Coronary artery (tissue), 2 donors: ENCODE measurements around the gene GNA15.
A peak's percentile ranks its signal among the peaks of the same experiment; 100 is the strongest.

ENCODE experiments used
- DNase-seq: peaks from one replicate; pipeline ENCODE4 v3.0.0-alpha.2; 2017; ENCODE audit warnings: low spot score
- H3K27ac ChIP-seq, 2 donors: fragments of 200-600 bp; sonication (generic); one replicate each; pipeline ENCODE4 v1.5.1; 2016 to 2019
- H3K4me3 ChIP-seq: fragments of 200-600 bp; sonication (generic); 2 replicates; pipeline ENCODE4 v1.5.1; 2016; ENCODE audit warnings: mild to moderate bottlenecking, moderate library complexity
- TF ChIP-seq, protein P1 (sequence below): fragments of 200-600 bp; sonication (generic); IDR thresholded peaks from one replicate; pipeline ENCODE4 v1.5.1; 2019; ENCODE audit warnings: antibody characterized with exemption

The GNA15 gene

DNA sequence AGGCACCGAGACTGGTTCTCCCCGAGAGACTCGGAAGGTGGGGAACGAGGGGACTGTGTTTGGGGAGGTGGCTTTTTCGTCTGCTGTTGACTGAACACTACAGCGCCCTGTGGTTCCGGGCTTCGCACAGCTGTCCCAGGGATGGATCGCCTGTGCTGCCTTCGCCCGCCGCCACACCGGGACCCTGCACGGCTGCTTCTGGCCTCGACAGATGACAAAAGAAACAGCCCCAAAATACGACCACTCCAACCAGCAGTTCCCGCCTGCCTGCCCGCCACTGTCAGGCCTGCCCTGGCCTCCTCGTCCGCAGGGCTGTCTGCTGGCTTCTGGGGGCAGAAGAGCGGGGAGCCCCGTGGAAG lies 13.3 kb upstream of the GNA15 start:
- Histone ChIP-seq H3K4me3 (no peak overlapping the region), H3K27ac (no peak overlapping the region)
- no peak for DNase-seq
- TF ChIP-seq, protein P1, sequence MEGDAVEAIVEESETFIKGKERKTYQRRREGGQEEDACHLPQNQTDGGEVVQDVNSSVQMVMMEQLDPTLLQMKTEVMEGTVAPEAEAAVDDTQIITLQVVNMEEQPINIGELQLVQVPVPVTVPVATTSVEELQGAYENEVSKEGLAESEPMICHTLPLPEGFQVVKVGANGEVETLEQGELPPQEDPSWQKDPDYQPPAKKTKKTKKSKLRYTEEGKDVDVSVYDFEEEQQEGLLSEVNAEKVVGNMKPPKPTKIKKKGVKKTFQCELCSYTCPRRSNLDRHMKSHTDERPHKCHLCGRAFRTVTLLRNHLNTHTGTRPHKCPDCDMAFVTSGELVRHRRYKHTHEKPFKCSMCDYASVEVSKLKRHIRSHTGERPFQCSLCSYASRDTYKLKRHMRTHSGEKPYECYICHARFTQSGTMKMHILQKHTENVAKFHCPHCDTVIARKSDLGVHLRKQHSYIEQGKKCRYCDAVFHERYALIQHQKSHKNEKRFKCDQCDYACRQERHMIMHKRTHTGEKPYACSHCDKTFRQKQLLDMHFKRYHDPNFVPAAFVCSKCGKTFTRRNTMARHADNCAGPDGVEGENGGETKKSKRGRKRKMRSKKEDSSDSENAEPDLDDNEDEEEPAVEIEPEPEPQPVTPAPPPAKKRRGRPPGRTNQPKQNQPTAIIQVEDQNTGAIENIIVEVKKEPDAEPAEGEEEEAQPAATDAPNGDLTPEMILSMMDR, result no peak

DNA sequence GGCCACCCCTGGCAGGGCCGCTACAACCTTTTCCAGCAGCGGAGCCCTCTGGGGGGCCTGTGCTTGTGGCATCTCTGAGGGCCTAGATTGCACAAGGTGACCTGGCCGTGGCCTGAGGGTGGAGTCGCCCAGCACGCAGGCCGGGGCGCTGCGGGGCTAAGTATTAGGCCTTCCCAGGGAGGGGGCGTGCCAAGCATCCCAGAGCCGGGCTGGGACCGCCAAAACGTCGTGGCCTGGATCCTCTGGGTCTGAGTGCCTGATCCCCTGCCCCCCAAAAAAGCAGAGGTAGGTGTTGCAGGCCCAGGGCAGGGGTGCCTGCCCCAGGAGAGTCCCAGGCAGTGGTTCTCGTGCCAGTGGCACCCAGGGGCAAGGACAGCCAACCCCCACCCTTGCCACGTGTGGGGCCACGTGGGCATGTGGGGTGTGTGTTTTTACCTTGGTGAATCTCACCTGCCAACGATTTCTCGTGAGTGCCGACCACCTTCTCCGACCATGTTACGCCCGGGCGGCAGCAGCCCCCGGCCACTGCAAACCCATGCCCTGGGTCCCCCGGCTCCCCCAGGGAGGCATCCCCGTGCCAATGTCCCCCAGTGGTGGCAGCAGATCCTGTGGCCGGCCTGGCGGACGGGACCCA lies 12.6 kb upstream of the GNA15 start:
- TF ChIP-seq, protein P1, result no peak
- no peak for DNase-seq
- Histone ChIP-seq H3K27ac (no peak overlapping the region), H3K4me3 (no peak overlapping the region)

DNA sequence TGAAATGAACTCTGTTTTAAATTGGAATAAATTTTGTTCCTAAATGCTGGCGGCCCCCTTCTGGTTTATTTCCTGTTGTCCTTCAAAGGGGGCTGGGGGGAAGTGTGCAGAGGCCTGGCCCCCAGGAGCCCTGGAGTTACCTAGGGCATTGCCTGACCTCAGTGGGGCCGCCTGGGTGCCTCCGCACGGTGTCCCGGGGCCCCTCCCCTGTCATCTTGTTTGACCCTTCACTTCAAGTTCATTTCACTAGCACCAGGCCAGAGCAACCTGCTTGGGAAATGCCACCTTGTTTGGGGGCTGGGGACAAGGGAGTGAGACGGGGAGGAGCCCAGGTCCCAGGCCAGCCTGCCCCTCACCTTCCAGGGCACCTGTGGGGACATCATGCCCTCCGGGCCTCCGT lies 11.9 kb upstream of the GNA15 start:
- no peak for DNase-seq
- Histone ChIP-seq H3K4me3 (no peak overlapping the region), H3K27ac (no peak overlapping the region)
- TF ChIP-seq, protein P1, result no peak

DNA sequence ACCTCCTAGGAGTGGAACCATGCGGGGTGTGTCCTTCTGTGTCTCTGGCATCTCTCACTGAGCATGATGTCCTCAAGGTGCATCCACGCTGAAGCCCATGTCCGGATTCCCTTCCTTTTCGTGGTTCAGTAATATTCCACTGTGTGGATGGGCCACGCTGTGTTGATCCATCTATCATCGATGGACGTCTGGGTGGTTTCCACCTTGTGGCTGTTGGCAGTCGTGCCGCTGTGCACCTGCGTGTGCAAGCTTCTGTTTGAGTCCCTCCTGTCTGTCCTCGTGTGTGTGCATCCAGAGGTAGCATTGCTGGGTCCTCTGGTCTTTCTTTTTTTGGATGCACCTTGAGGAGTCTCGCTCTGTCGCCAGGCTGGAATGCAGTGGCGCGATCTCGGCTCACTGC lies 11.2 kb upstream of the GNA15 start:
- DNase-seq, result no peak
- TF ChIP-seq, protein P1, result no peak

DNA sequence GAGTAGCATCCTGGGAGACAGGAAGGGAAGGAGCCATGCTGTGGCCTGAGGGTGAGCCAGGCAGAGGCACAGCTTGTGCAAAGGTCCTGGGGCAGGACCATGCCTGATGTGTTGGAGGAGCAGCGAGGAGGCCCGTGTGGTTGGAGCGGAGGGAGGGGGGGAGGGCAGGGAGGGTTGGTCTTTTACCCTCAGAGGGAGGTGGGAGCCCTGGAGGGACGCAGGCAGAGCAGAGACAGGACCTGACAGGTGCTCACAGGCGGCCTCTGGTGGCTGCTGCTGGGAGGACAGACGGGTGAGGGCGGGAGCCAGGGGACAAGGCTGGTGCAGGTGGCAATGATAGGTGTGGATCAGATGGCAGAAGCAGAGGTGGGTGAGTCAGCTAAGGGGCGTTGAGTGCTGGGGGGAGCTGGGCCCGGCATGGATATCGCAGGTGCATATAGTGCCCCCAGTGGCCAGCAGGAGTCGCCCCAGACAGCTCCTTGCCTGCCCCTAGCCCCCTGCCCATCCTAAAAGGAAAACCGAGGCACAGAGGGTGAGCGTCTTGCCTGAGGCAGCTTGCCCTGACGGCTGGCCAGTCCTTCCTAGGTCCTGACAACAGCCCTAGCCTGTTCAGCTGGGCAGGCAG lies 9.8 kb upstream of the GNA15 start:
- H3K27ac ChIP-seq, result no peak overlapping the region
- no peak for DNase-seq
- no peak overlapping the region for H3K4me3 ChIP-seq
- TF ChIP-seq, protein P1, result peak; percentile 41

More for the DNA sequence above, 11.2 kb upstream of the GNA15 start:
- H3K27ac ChIP-seq, result no peak overlapping the region
- no peak overlapping the region for H3K4me3 ChIP-seq

DNA sequence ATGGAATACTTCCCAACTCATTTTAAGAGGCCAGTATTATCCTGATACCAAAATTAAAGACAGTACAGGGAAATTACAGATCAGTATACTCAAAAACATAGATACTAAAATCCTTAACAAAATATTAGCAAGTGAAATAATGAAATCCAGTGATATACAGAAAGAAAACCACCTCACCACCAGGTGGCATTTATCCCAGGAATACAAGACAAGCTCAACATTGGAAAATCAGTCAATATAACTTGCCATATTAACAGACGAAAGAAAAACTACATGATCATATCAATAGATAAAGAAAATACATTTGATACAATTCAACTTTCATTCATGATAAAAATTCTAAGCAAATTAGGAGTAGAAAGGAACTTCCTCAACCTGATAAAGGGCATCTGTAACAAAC lies 6.7 kb upstream of the GNA15 start:
- DNase-seq, result no peak

DNA sequence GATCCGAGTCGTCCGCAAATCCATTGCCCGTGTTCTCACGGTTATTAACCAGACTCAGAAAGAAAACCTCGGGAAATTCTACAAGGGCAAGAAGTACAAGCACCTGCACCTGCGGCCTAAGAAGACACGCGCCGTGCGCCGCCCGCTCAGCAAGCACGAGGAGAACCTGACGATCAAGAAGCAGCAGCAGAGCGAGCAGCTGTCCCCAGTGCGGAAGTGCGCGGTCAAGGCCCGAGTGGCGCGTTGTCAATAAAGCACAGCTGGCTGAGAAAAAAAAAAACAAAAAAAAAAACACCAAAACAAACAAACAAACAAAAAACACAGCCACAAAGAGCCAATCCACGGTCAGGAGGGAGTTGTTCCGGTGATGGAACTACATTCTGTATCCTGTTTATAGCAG lies 4.7 kb upstream of the GNA15 start:
- TF ChIP-seq, protein P1, result no peak
- no peak for DNase-seq
- Histone ChIP-seq H3K4me3 (no peak overlapping the region), H3K27ac (no peak overlapping the region)

More for the DNA sequence above, 6.7 kb upstream of the GNA15 start:
- TF ChIP-seq, protein P1, result no peak
- Histone ChIP-seq H3K4me3 (no peak overlapping the region), H3K27ac (no peak overlapping the region)
